Activated B cell treated with CpG ODN at 0.5 μM for 24 hours (primary cell): ENCODE measurements around the gene PCDHGA1. TPM values are rescaled to one million over a fixed set of nuclear protein-coding genes. Genes with fewer than 3 reads are reported as not detected.
"Not testable (repeated sequence)": the region's sequence is repeated elsewhere in the genome, so short reads cannot be mapped to it uniquely, and the experiment has no call there.

Experiments used
- ATAC-seq: fragments of 200-7000 bp; cut with Tn5 transposase; one replicate; pipeline ENCODE4 v1.10.0; 2021; ENCODE audit warnings: low read depth, mild to moderate bottlenecking, moderate library complexity
- CTCF ChIA-PET: fragments of 350-600 bp; sonication (Branson Sonifier 250); formaldehyde crosslinking; loops from one replicate; lab custom pipeline; 2021; ENCODE audit warnings: antibody characterized with exemption; lab: Charles Lee
- POLR2A ChIA-PET: fragments of 350-600 bp; sonication (Branson Sonifier 250); formaldehyde crosslinking; loops from one replicate; lab custom pipeline; 2021; ENCODE audit warnings: antibody characterized with exemption; lab: Charles Lee
- DNase-seq: peaks from one replicate; pipeline ENCODE4 v3.0.0; 2022
- H3K27ac Mint-ChIP-seq: one replicate; pipeline ENCODE4 v1.8.0; 2020; ENCODE audit warnings: mixed read lengths
- H3K27me3 Mint-ChIP-seq: one replicate; pipeline ENCODE4 v1.8.0; 2021; ENCODE audit warnings: mixed read lengths
- H3K36me3 Mint-ChIP-seq: one replicate; pipeline ENCODE4 v1.8.0; 2021; ENCODE audit warnings: low read depth, mixed read lengths
- H3K4me1 Mint-ChIP-seq: one replicate; pipeline ENCODE4 v1.8.0; 2021; ENCODE audit warnings: mixed read lengths
- H3K4me3 Mint-ChIP-seq: one replicate; pipeline ENCODE4 v1.8.0; 2020; ENCODE audit warnings: mild to moderate bottlenecking, mixed read lengths
- H3K9me3 Mint-ChIP-seq: one replicate; pipeline ENCODE4 v1.8.0; 2020; ENCODE audit warnings: mixed read lengths
- CTCF ChIP-seq: fragments of 200-600 bp; IDR thresholded peaks from one replicate; pipeline ENCODE4 v1.8.0; 2022; ENCODE audit warnings: antibody characterized with exemption, mild to moderate bottlenecking
- intact Hi-C: fragments of 100-400 bp; cut with micrococcal nuclease; formaldehyde crosslinking; loops from one replicate; pipeline ENCODE4 v1.15.1; 2024
- total RNA-seq: library from RNA; stranded (reverse); gene quantifications from 2 replicates; pipeline ENCODE4 v1.2.3, GENCODE V29; 2022

Gene PCDHGA1
- total RNA-seq, 1 donor from 2014 or later = 0.29 TPM

- no peak for DNase-seq
- intact Hi-C loops = no loop called here
- no peak overlapping the region for H3K27ac Mint-ChIP-seq
- no peaks in the 10 kb centered on the region for H3K4me1 Mint-ChIP-seq
- H3K36me3 Mint-ChIP-seq = peaks cover 2% of the 10 kb centered on the region
- CTCF ChIA-PET = no interaction called here
- H3K27me3 Mint-ChIP-seq = peaks cover 60% of the 10 kb centered on the region
- no peak for ATAC-seq
- TF ChIP-seq CTCF = no peak
- POLR2A ChIA-PET = no interaction called here
- peaks cover 29% of the 10 kb centered on the region for H3K9me3 Mint-ChIP-seq
- no peak overlapping the region for H3K4me3 Mint-ChIP-seq
Measured at GRCh38 chr5:141388661-141389060, 58.3 kb downstream of the PCDHGA1 start.

DNA sequence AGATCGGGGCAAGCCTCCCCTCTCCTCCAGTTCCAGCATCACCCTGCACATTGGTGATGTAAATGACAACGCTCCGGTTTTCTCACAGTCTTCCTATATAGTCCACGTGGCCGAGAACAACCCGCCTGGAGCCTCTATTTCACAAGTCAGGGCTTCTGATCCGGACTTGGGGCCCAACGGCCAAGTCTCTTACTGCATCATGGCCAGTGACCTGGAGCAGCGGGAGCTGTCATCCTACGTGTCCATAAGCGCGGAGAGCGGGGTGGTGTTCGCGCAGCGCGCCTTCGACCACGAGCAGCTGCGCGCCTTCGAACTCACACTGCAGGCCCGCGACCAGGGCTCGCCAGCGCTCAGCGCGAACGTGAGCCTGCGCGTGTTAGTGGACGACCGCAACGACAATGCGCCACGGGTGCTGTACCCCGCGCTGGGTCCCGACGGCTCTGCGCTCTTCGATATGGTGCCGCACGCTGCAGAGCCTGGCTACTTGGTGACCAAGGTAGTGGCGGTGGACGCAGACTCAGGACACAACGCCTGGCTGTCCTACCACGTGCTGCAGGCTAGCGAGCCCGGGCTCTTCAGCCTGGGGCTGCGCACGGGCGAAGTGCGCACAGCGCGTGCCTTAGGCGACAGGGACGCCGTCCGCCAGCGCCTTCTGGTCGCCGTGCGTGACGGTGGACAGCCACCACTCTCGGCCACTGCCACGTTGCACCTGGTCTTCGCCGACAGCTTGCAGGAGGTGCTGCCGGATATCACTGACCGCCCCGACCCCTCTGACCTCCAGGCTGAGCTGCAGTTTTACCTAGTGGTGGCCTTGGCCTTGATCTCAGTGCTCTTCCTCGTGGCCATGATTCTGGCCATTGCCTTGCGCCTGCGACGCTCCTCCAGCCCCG, 59.1 kb downstream of the PCDHGA1 start:
- CTCF ChIA-PET = no interaction called here
- Mint-ChIP-seq H3K27me3 (peaks cover 58% of the 10 kb centered on the region), H3K27ac (no peak overlapping the region), H3K9me3 (peaks cover 25% of the 10 kb centered on the region), H3K4me1 (no peaks in the 10 kb centered on the region), H3K36me3 (peaks cover 2% of the 10 kb centered on the region), H3K4me3 (no peak overlapping the region)
- DNase-seq (no peak), ATAC-seq (no peak)
- no peak for TF ChIP-seq CTCF
- intact Hi-C loops = no loop called here
- POLR2A ChIA-PET = no interaction called here

DNA sequence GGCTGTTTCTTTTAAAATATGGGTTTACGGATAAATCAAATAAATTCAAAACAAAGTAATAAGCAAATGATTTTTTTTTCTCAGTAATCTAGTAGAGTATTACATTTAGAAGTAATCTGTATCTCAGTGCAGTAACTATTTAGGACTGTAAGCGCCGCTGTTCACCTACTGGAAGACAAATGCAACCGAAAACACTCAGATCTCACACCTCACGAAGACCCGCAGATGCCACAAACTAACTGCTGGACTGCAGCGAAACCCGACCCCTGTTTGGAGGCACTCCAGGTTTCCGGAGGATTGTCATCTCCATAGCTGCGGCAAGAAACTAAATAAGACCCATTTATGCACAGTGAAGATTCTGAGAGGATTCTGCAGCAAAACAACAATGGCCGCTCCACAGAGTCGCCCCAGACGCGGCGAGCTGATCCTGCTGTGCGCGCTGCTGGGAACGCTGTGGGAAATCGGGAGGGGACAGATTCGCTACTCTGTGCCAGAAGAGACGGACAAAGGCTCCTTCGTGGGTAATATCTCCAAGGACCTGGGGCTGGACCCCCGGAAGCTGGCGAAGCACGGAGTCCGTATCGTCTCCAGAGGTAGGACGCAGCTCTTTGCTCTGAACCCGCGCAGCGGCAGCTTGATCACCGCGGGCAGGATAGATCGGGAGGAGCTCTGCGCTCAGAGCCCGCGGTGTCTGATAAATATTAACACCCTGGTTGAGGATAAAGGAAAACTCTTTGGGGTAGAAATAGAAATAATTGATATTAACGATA, 62.3 kb downstream of the PCDHGA1 start, which contains the start of gene PCDHGA8:
PCDHGA8 (plus strand) TSS at position 205 of the 770 bp plus-strand sequence; CDS start at position 386, 181 bp downstream.
- no peak for DNase-seq
- ATAC-seq = no peak
- Mint-ChIP-seq H3K27me3 (peaks cover 54% of the 10 kb centered on the region), H3K36me3 (peaks cover 2% of the 10 kb centered on the region), H3K4me1 (no peaks in the 10 kb centered on the region), H3K9me3 (peaks cover 19% of the 10 kb centered on the region), H3K27ac (no peak within 1 kb of the TSS), H3K4me3 (no peak within 1 kb of the TSS)
- ChIA-PET CTCF (interaction anchor here (1.2 kb wide), 1 partner anchor 175 kb away, joined by 3 read pairs; no protein-coding TSS in a partner anchor), POLR2A (no interaction called here)
- intact Hi-C loops = no loop called here
- no peak for TF ChIP-seq CTCF

DNA sequence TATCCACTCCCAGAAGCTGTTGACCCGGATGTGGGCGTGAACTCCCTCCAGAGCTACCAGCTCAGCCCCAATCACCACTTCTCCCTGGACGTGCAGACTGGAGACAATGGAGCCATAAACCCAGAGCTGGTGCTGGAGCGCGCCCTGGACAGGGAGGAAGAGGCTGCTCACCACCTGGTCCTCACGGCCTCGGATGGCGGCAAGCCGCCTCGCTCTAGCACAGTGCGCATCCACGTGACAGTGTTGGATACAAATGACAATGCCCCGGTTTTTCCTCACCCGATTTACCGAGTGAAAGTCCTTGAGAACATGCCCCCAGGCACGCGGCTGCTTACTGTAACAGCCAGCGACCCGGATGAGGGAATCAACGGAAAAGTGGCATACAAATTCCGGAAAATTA, 63.0 kb downstream of the PCDHGA1 start:
- intact Hi-C loops = no loop called here
- peaks cover 53% of the 10 kb centered on the region for H3K27me3 Mint-ChIP-seq
- CTCF ChIA-PET = no interaction called here

GRCh38 chr5:141394401-141395187, 64.3 kb downstream of the PCDHGA1 start:
- H3K4me3 Mint-ChIP-seq, ATAC-seq, H3K4me1 Mint-ChIP-seq, H3K27ac Mint-ChIP-seq, POLR2A ChIA-PET, intact Hi-C loops, DNase-seq, H3K36me3 Mint-ChIP-seq: not testable (repeated sequence)
- Mint-ChIP-seq H3K9me3 (peaks cover 22% of the 10 kb centered on the region), H3K27me3 (peaks cover 52% of the 10 kb centered on the region)
- CTCF ChIA-PET = interaction anchor here (1.1 kb wide), 1 partner anchor 25 kb away, joined by 3 read pairs; the partner anchor contains the start of gene PCDHGB3

More for the DNA sequence above, 63.0 kb downstream of the PCDHGA1 start:
- no peaks in the 10 kb centered on the region for H3K4me1 Mint-ChIP-seq
- H3K9me3 Mint-ChIP-seq = peaks cover 19% of the 10 kb centered on the region
- DNase-seq (no peak), ATAC-seq (no peak)
- no peak overlapping the region for H3K27ac Mint-ChIP-seq
- peaks cover 2% of the 10 kb centered on the region for H3K36me3 Mint-ChIP-seq
- H3K4me3 Mint-ChIP-seq = no peak overlapping the region
- TF ChIP-seq CTCF = no peak
- POLR2A ChIA-PET = no interaction called here

DNA sequence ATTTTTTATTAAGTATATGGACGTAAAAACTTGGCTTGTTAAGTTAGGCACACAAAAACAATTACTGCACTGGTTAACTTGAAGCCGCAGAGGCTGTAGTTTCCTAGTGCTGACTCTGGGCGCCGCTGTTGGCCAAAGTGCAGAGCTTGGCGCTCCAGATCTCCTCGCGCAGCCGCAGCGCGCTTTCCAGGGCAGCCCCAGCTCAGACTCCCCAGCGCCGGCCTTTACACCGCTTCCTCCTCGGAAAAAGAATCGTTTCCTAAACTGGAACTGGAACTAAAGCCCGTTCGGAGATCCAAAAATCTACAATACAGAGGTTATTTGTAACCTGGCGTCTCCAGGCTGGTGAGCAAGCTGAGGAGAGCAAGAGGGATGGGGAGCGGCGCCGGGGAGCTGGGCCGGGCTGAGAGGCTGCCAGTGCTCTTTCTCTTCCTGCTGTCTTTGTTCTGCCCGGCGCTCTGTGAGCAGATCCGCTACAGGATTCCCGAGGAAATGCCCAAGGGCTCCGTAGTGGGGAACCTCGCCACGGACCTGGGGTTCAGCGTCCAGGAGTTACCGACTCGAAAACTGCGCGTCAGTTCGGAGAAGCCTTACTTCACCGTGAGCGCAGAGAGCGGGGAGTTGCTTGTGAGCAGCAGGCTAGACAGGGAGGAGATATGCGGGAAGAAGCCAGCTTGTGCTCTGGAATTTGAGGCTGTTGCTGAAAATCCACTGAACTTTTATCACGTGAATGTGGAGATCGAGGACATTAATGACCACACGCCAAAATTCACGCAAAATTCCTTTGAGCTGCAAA, 67.6 kb downstream of the PCDHGA1 start, which contains the start of gene PCDHGB5:
PCDHGB5 (plus strand) TSS at position 192 of the 796 bp plus-strand sequence; CDS start at position 373, 181 bp downstream.
- Mint-ChIP-seq H3K4me3 (peak within 1 kb of the TSS; percentile 60), H3K27me3 (peaks cover 50% of the 10 kb centered on the region), H3K9me3 (peaks cover 17% of the 10 kb centered on the region)
- H3K4me1 Mint-ChIP-seq, intact Hi-C loops, H3K27ac Mint-ChIP-seq, DNase-seq, POLR2A ChIA-PET, H3K36me3 Mint-ChIP-seq: not testable (repeated sequence)
- peak; percentile 98 for ATAC-seq
- CTCF ChIA-PET = interaction anchor here (0.7 to 1.8 kb wide), 7 partner anchors 10 to 169 kb away, joined by 3 to 6 read pairs (median 3); partner anchors contain the start of genes PCDHGA6, PCDHGB3 and PCDHGB6
